ENCODE data around the gene BCKDK. TPM values are rescaled to one million over a fixed set of nuclear protein-coding genes. Genes with fewer than 3 reads are reported as not detected.

BCKDK gene
- total and polyA plus RNA-seq, 2 of the 8 experiments (the other 6 are each of a cell fraction or from before 2014, with no cell fraction given): 49.6 to 77.1 TPM

DNA sequence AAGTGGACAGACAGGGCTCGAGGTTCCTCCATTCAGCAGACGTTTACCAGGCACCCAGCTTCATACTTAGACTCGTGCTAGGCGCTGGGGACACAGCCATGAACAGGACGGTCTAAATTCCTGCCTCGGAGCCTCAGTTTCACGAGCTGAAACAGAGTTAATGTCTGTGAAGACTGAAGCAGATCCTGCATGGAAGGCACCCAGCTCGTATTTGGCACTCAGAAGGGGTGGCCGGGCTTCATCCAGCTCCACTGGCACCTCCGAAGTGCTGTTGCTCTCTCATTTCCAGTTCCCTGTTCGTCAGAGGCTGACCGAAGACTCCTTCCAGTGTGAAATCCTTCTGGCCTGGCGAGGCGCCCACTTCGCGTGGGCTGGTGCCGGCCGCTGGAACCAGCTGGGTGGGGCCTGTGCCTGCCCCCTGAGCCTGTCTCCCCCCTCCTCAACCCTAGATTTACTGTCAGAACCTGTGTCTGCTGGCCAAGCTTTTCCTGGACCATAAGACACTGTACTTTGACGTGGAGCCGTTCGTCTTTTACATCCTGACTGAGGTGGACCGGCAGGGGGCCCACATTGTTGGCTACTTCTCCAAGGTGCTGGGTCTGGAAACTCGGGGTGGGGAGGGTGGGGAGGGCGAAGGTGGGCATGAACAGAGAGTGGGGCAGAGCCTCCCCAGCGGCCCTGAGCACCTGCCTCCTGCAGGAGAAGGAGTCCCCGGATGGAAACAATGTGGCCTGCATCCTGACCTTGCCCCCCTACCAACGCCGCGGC, 21.6 kb downstream of the BCKDK start (continued):
- TF ChIP-seq RFX5 (IDR thresholded peaks at IDR 0.05; ENCODE audit: borderline replicate concordance, low read depth, low read length): no peak
- TF ChIP-seq, protein P1, sequence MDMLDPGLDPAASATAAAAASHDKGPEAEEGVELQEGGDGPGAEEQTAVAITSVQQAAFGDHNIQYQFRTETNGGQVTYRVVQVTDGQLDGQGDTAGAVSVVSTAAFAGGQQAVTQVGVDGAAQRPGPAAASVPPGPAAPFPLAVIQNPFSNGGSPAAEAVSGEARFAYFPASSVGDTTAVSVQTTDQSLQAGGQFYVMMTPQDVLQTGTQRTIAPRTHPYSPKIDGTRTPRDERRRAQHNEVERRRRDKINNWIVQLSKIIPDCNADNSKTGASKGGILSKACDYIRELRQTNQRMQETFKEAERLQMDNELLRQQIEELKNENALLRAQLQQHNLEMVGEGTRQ (IDR thresholded peaks at IDR 0.05; ENCODE audit: low read length): no peak
- TF ChIP-seq MAX (IDR thresholded peaks at IDR 0.05): no peak
- no peak for TF ChIP-seq CREB1 (IDR thresholded peaks at IDR 0.05)
- TF ChIP-seq POLR2AphosphoS5 (IDR thresholded peaks at IDR 0.05; ENCODE audit: low read depth, low read length): no peak
- no peak for TF ChIP-seq TAF1 (IDR thresholded peaks at IDR 0.05; ENCODE audit: low read depth, low read length)
